Retinal pigment epithelial cell (primary cell): ENCODE data around the gene DOCK8.

ENCODE experiments used
- DNase-seq: peaks from one replicate; pipeline ENCODE4 v3.0.0-alpha.2; 2010; ENCODE audit warnings: low read depth
- H3K4me3 ChIP-seq: 2 replicates; pipeline ENCODE4 v1.5.1; 2011; ENCODE audit warnings: mild to moderate bottlenecking, low read length, control low read depth, moderate library complexity
- CTCF ChIP-seq: conservative IDR thresholded peaks from 2 replicates; pipeline ENCODE4 v1.5.1; 2011; ENCODE audit warnings: low read depth, low read length, control low read depth, inconsistent platforms

The DOCK8 gene

GRCh38 chr9:372128-372527, 157.5 kb downstream of the DOCK8 start:
- no peak overlapping the region for H3K4me3 ChIP-seq
- DNase-seq, result no peak
- TF ChIP-seq CTCF, result no peak

GRCh38 chr9:373759-374206, 159.1 kb downstream of the DOCK8 start:
- no peak for DNase-seq
- H3K4me3 ChIP-seq, result no peak overlapping the region
- no peak for TF ChIP-seq CTCF

- no peak for DNase-seq
- no peak for TF ChIP-seq CTCF
- H3K4me3 ChIP-seq, result no peak overlapping the region
Measured at GRCh38 chr9:374736-375135, 160.1 kb downstream of the DOCK8 start.

- no peak for DNase-seq
- no peak for TF ChIP-seq CTCF
Measured at GRCh38 chr9:376115-376514, 161.4 kb downstream of the DOCK8 start.

GRCh38 chr9:378263-378662, 163.6 kb downstream of the DOCK8 start:
- TF ChIP-seq CTCF, result no peak
- DNase-seq, result no peak
- no peak overlapping the region for H3K4me3 ChIP-seq

More at GRCh38 chr9:376115-376514, 161.4 kb downstream of the DOCK8 start:
- no peak overlapping the region for H3K4me3 ChIP-seq

- no peak for DNase-seq
- H3K4me3 ChIP-seq, result no peak overlapping the region
- no peak for TF ChIP-seq CTCF
Measured at GRCh38 chr9:382383-382782, 167.7 kb downstream of the DOCK8 start.

GRCh38 chr9:385818-386398, 171.2 kb downstream of the DOCK8 start:
- no peak overlapping the region for H3K4me3 ChIP-seq
- no peak for DNase-seq
- TF ChIP-seq CTCF, result peak; percentile 98
